GM15510 (cell line): Measurements from ENCODE around the gene APOBEC3G.

Source experiments
- POLR2A ChIP-seq: IDR thresholded peaks from 3 replicates; pipeline ENCODE4 v1.6.1; 2011; ENCODE audit warnings: borderline replicate concordance; ENCODE audit not compliant: insufficient read length; ENCODE audit errors: extremely low read depth

The APOBEC3G gene

DNA sequence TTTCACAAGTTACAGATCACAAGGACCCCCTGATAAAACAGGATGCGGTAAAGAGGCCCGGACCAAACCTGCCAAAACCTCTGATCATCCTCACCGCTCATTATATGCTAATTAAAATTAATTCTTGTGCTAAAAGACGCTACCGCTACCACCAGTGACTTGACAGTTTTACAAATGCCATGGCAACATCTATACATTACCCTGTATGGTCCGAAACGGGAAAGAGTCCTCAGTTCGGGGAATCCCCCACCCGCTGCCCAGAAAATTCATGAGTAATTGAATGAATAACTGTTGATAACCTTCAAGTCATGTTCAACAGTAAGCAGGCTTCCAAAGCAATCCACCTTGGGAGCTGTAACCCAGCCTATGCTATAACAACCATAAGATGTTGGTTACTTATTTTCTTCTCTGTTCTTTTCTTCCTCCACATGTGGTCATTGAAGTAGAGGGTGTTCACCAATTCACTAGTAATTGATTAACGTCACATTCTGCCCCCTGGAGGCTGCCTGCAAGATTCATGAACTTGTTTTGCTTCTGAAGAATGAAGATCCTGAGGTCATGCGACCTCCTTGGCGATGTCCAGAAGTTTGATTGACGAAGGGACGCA lies 40.6 kb downstream of the APOBEC3G start:
- TF ChIP-seq POLR2A: no peak

DNA sequence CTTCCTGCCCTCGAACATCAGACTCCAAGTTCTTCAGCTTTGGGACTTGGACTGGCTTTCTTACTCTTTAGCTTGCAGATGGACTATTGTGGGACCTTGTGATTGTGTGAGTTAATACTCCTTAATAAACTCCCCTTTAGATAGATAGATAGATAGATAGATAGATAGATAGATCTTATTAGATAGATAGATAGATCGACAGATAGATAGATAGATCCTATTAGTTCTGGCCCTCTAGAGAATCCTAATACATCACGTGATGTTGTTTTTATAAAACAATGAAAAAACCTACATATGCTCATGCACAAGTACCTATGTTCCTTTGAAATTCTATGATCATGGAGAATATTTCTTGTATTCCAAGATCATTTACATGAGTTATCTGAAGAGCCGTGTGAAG lies 43.9 kb downstream of the APOBEC3G start:
- TF ChIP-seq POLR2A: no peak

DNA sequence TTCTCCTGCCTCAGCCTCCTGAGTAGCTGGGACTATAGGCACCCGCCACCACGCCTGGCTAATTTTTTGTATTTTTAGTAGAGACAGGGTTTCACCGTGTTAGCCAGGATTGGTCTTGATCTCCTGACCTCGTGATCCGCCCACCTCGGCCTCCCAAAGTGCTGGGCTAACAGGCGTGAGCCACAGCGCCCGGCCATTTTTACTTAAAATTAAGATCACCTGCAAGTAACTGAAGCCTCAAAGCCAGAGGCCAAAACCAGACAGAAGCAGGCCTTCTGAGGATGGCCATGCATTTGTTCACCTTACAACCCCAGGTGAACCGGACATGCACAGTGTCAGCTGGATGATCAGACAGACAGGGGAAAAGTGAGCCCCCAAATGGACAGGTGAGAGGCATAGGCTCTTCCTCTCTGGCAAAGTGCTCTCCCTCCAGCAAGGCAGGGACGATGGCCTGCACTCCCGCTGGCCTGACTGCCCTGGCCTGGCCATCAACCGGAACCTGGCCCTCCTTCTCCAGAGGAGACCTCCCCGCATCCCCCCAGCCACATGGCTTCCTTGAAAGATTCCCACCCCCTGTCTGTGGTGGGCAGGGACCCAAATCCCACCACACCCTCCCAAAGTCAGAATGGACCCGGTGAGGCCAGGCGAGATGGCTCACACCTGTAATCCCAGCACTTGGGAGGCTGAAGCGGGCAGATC lies 45.8 kb downstream of the APOBEC3G start:
- no peak for TF ChIP-seq POLR2A

DNA sequence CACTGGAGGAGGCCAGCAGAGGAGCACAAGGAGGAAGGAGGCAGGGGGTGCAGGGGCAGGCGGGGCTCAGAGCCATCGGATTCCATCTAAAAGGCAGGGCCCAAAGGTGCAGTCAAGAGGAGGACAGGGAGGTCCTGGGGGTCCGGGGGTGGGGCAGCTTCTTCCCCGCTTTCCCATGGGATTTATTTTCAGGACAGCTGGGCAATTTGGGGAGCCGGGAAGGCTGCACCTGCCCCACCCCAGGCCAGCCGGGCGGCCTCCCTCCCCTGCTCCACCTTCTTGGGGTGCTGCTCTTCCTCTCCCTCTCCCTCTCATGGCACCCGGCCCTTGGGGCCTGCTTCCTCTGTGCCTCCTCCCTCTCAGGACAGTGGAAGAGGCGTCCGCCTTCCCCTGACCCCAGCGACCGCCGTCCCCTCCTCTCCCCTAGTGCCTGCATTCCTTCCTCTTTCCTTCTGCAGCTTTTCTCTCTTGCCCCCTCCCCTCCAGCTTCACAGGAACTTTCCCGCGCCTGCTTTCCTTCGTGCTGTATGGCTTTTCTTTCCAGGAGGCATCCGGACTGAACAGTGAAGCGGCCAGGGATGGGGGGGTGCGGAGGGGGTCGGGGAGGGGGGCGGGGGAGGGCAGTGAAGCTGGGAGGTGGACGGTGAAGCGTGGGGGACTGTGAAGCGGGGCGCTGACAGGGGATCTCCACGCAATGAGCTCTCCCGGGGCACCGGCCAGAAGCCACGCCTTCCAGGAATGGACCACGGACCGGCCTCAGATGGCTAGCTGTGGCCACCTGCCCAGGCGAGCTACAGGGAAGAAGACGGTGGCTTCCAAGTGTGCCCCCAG lies 46.9 kb downstream of the APOBEC3G start:
- TF ChIP-seq POLR2A: no peak

DNA sequence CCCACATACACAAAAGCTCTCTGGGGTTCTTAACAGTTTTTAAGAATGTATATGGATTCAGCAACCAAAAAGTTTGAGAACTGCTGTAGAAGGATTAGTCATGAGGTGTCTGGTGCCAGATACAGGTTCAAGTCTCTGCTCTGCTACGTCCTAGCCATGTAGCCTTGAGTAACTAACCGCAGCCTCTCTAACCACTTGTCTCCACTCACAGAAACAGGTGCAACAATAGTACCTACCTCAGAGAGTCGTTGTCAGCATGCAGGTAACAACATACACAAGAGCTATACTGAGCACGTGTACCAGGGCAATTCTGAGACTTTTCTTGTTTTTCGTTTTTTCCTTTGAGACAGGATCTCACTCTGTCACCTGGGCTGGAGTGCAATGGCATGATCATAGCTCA lies 48.5 kb downstream of the APOBEC3G start:
- no peak for TF ChIP-seq POLR2A

DNA sequence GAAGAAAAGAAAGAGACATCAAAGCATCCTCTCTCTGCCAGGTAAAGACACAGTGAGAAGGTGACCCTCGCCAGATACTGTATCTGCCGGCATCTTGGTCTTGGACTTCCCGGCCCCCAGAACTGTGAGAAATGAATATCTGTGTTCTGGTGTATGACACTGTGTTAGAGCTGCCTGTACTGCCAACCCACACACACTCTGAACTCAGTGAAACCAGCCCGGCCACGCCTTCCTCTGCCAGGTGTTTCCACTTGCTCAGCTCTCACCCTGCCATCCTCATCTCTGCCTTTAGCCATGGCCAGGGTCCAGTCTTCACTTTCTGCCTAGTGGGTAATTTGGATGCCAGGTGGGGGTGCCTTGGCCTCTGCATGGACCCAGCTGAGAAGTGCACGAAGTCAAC lies 51.4 kb downstream of the APOBEC3G start:
- TF ChIP-seq POLR2A: no peak

DNA sequence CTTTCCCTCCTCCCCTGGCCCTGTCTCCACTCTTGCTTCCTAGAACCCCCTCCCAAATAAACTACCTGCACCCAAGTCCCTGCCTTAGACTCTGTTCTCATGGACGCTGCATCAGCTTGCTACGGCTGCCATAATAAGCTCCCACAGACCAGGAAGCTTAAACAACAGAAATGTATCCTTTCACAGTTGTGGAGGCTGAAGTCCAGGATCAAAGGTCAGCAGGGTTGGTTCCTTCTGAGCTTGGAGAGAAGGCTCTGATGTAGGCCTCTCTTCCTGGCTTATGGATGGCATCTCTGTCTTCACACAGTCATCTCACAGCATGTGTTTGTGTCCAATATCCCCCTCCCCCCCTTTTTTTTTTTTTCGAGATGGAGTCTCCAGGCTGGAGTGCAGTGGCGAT lies 52.0 kb downstream of the APOBEC3G start:
- no peak for TF ChIP-seq POLR2A

DNA sequence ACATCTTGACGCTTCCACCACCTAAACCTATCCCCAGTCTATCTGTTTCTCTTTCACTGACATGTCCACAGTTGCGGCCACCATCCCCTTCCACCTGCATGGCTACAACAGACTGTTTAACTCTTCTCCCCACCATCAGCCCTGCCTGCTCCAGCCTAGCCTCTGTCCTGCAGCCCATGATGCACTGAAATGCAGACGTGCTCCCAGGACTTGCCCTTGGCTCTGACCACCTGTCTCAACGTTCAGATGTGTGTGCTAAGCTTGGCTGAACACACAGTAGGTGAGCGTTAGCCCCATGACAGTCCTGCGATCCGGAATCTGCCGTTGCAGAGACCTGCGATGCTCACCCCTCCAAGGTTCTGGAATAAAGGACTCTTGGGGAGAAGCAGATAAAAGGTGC lies 52.7 kb downstream of the APOBEC3G start:
- no peak for TF ChIP-seq POLR2A

DNA sequence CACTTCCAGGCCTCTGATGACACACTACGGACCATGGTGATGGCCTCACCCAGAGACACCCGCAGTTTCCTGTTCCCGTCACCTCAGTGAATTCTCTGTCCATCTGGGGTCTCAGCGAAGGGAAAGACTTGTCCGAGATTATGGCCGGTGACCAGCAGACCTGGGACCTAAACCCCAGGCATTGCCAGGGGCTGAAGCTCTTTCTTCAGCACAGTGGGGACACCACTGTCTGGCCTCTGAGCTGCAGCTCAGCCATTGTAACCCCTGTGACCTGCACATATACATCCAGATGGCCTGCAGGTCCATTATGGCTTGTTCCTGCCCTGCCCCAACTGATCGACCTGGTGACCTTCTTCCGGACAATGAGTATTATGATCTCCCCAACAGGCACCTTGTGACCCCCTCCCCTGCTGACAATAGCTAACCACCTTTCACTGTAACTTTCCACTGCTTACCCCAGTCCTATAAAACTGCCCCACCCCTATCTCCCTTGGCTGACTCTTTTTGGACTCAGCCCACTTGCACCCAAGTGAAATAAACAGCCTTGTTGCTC lies 53.2 kb downstream of the APOBEC3G start:
- no peak for TF ChIP-seq POLR2A

DNA sequence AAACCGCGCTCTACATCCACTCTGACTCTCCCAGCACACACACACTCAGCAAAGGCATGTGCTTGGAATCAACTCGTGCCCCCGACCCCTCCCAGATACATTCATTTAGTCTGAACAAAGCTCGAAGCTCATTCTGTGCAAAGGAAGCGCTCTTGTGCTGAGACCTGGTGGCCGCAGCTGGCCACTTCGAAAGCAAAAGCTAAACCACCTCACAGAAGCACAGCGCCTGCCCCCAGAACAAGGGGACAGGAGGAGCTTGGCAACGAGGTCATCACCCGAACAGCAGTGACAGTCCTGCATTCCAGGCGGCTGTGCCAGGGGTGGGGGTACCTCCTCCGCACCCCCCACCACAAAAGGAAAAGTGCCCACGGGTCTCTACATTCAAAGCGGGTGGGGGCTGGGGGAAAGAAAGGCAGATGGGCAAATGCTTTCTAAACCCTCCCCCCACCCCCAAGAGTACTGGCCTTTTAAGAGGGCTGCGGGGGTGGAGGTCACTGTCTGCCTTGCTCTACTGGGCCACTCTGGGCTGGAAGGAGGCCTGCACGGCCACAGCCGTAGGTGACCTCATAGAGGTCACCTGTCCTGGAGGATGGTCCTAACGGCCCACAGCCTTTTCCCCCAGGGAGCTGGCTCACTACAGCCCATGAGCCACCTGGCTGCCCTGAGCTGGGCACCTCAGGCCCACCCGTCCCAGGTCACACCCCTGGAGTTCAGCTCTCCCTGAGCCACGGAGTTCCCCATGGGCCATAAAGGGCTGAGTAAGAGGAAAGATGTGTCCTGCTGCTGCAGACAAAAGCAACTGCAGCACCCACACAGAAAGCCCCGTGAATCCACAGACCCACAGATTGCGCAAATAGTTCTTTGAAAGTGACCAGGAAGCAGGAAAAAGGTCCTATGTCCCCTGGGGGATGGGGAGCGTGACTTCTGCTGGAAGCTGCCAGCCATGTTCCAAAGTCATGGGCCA lies 54.1 kb downstream of the APOBEC3G start:
- TF ChIP-seq POLR2A: no peak

DNA sequence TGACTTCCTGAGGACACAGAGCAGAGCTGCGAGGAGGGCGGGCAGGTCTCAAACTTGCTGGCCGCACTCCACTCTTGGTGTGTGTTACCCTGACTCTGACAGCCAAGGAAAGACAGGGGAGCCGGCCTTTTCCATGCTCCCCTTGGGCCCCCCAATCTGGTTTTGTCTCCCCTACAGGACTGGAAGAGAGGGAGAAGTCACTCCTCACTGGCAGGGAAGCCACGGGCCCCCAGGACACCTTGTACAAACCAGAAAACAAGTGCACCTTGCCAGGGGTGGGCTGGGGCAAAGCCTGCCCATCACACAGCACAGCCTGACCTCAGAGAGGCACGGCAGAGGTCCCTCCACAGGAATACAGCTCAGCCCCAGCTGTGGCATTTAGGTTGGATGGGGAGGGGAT lies 55.2 kb downstream of the APOBEC3G start:
- TF ChIP-seq POLR2A: no peak

DNA sequence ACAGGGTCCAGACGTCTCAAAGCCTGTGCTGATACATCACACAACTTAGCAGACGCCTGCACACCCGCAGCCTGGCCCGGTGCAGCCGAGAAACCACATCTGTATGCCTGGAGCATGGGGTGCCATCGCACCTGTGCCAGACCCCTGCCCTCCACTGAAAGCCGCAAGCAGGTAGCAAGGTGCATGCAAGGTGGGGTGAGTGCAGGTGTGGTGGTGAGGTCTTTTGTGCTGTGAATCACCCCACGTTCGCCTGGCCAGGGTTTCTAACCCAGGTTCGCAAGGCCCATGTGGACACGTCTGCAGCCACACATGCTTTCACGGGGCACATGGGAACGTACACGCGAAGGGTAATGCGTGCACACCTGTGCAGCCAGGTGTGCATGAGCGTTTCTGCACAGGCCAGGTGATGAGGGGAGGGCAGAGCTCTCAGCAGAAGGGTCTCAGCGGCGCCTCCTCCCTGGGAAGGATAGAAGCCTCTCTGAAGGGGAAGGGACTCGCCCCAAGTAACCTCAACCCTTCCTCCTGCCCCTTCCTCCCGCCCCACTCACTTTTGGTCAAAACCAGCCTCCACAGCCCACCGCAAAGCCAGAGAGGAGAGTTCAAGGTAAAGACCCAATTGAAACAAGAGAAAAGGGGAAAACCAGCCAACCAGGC lies 55.9 kb downstream of the APOBEC3G start:
- no peak for TF ChIP-seq POLR2A

DNA sequence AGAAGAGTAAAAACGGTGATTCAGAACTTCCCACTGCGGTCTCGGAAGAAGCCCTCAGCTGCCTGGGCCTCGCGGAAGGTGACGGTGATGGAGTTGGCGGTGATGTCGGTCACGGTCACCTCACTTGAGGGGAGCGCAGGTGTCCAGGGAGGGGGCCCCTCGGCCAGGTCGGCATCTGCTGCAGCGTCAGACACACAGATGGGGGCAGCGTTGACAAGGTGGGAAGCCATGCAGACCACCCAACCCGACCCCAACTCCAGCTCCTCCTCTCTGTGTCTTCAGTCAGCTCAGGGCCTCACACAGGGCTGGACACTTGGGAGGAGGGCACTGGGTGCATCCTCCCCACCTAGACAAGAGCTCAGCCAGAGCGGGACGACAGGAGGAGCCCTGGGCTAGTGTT lies 56.8 kb downstream of the APOBEC3G start:
- no peak for TF ChIP-seq POLR2A
